Nephron progenitor cell (in vitro differentiated cells): ENCODE measurements around the gene ZBTB14.

Experiments
- DNase-seq: peaks from one replicate; pipeline ENCODE4 v3.0.0; 2021
- H3K27ac Mint-ChIP-seq: 2 replicates; pipeline ENCODE4 v1.8.0; 2021; ENCODE audit warnings: mild to moderate bottlenecking, moderate library complexity, mixed read lengths
- H3K27me3 Mint-ChIP-seq: 2 replicates; pipeline ENCODE4 v1.8.0; 2021; ENCODE audit warnings: mild to moderate bottlenecking, low read depth, mixed read lengths; ENCODE audit not compliant: poor library complexity
- H3K36me3 Mint-ChIP-seq: 2 replicates; pipeline ENCODE4 v1.8.0; 2021; ENCODE audit warnings: low read depth, mixed read lengths
- H3K4me1 Mint-ChIP-seq: 2 replicates; pipeline ENCODE4 v1.8.0; 2021; ENCODE audit warnings: mixed read lengths
- H3K4me3 Mint-ChIP-seq: 2 replicates; pipeline ENCODE4 v1.8.0; 2021; ENCODE audit warnings: mild to moderate bottlenecking, moderate library complexity, mixed read lengths
- H3K9me3 Mint-ChIP-seq: 2 replicates; pipeline ENCODE4 v1.8.0; 2021; ENCODE audit warnings: mild to moderate bottlenecking, moderate library complexity, mixed read lengths
- CTCF ChIP-seq: fragments of 200-600 bp; sonication (generic); IDR thresholded peaks from 2 replicates; pipeline ENCODE4 v1.5.0; 2021; ENCODE audit warnings: antibody characterized with exemption

ZBTB14 gene

GRCh38 chr18:5315838-5316237, 20.3 kb upstream of the ZBTB14 start:
- TF ChIP-seq CTCF: no peak
- no peaks in the 10 kb centered on the region for H3K36me3 Mint-ChIP-seq
- no peak overlapping the region for H3K4me3 Mint-ChIP-seq
- no peak for DNase-seq
- no peaks in the 10 kb centered on the region for H3K9me3 Mint-ChIP-seq
- no peaks in the 10 kb centered on the region for H3K27me3 Mint-ChIP-seq
- no peaks in the 10 kb centered on the region for H3K4me1 Mint-ChIP-seq
- no peak overlapping the region for H3K27ac Mint-ChIP-seq

- no peak overlapping the region for H3K27ac Mint-ChIP-seq
- H3K4me3 Mint-ChIP-seq: no peak overlapping the region
- DNase-seq: no peak
- TF ChIP-seq CTCF: no peak
- no peaks in the 10 kb centered on the region for H3K27me3 Mint-ChIP-seq
- no peaks in the 10 kb centered on the region for H3K4me1 Mint-ChIP-seq
- no peaks in the 10 kb centered on the region for H3K36me3 Mint-ChIP-seq
- H3K9me3 Mint-ChIP-seq: no peaks in the 10 kb centered on the region
These were observed 15.9 kb upstream of the ZBTB14 start for GRCh38 chr18:5311301-5311989.

GRCh38 chr18:5309888-5310470, 14.5 kb upstream of the ZBTB14 start:
- H3K27me3 Mint-ChIP-seq: no peaks in the 10 kb centered on the region
- DNase-seq: no peak
- H3K4me1 Mint-ChIP-seq: no peaks in the 10 kb centered on the region
- no peaks in the 10 kb centered on the region for H3K9me3 Mint-ChIP-seq
- TF ChIP-seq CTCF: no peak
- H3K4me3 Mint-ChIP-seq: no peak overlapping the region
- no peaks in the 10 kb centered on the region for H3K36me3 Mint-ChIP-seq
- no peak overlapping the region for H3K27ac Mint-ChIP-seq

DNA sequence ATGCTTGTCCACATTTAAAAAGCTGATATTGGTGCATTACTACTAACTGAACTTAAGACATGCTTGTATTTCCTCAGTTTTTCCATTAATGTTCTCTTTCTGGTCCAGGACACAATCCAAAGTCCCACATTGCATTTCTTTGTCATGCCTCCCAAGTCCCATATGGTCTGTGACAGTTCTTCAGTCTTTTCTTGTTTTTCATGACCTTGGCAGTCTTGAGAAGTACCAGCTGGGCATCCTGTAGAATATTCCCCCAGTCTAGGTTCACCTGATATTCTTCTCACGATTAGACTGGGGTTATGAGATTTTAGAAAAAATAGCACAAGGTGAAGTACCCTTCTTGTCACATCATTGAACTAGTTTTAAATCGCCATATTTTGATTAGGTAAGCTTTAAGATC, 10.3 kb upstream of the ZBTB14 start:
- no peaks in the 10 kb centered on the region for H3K27me3 Mint-ChIP-seq
- DNase-seq: no peak
- H3K27ac Mint-ChIP-seq: no peak overlapping the region
- no peaks in the 10 kb centered on the region for H3K36me3 Mint-ChIP-seq
- H3K4me3 Mint-ChIP-seq: no peak overlapping the region
- no peaks in the 10 kb centered on the region for H3K9me3 Mint-ChIP-seq
- TF ChIP-seq CTCF: no peak
- no peaks in the 10 kb centered on the region for H3K4me1 Mint-ChIP-seq

DNA sequence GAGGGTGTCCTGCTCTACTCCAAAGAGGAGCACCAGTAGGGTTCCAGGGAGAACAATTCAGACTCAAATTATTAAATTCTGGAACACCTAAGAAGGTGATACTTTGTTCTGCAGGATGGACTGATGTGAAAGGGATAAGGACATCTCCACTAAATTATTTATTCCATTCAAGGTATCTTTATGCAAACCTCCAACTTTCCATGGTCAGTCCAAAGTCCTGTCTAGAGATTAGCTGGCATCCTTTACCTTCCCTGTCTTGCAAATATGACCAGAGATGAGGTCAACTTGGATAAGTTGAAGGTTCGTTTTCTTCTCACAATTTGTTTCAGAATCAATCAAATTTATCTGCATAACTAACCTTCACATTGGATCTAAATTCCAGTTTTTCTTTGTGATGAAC, 8.7 kb upstream of the ZBTB14 start:
- DNase-seq: no peak
- TF ChIP-seq CTCF: no peak
- Mint-ChIP-seq H3K4me3 (no peak overlapping the region), H3K9me3 (no peaks in the 10 kb centered on the region), H3K36me3 (no peaks in the 10 kb centered on the region), H3K27me3 (peaks cover 6% of the 10 kb centered on the region), H3K4me1 (no peaks in the 10 kb centered on the region), H3K27ac (no peak overlapping the region)

DNA sequence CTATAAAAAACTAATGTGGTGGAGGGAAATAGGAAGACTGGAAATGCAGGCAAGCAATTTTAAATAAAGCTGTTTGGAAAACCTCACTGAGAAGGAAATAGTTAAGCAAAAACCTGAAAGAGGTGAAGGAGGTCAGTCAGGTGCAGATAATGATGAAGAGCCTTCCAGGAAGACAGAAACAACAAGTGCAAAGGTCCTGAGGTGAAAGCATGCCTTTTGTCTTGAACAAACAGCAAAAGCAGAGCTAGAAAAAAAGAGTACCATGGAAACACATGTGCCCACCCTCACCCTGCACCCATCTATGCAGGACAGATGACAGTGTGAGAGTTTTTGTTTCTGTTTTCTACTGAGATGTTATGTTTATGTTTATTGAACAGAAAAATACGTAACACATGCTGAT, 8.1 kb upstream of the ZBTB14 start:
- Mint-ChIP-seq H3K9me3 (no peaks in the 10 kb centered on the region), H3K36me3 (no peaks in the 10 kb centered on the region), H3K4me1 (peaks cover 3% of the 10 kb centered on the region), H3K27me3 (peaks cover 6% of the 10 kb centered on the region), H3K27ac (no peak overlapping the region), H3K4me3 (no peak overlapping the region)
- TF ChIP-seq CTCF: no peak
- no peak for DNase-seq
